GM12892 (cell line): Measurements from ENCODE around the gene PCDH15.

ENCODE experiments used
- POLR2A ChIP-seq: IDR thresholded peaks from 2 replicates; pipeline ENCODE4 v1.6.1; 2011; ENCODE audit warnings: low read depth, low read length, control low read depth
- POLR2AphosphoS5 ChIP-seq: IDR thresholded peaks from 2 replicates; pipeline ENCODE4 v1.6.1; 2011; ENCODE audit warnings: low read depth, low read length, control low read depth
- TAF1 ChIP-seq: IDR thresholded peaks from 2 replicates; pipeline ENCODE4 v1.6.1; 2011; ENCODE audit warnings: low read depth, mild to moderate bottlenecking, control low read depth, low read length, borderline replicate concordance

GRCh38 chr10:54402576-54402975 lies 398.5 kb downstream of the PCDH15 start:
- TF ChIP-seq POLR2AphosphoS5 (no peak), POLR2A (no peak), TAF1 (no peak)
